Upper lobe of left lung (tissue), 4 donors: ENCODE measurements around the gene STOML3.

Experiments
- EP300 ChIP-seq, 4 donors: sonication (generic); formaldehyde crosslinking; IDR thresholded peaks; one replicate each; pipeline ENCODE4 v1.5.1; 2017; ENCODE audit warnings: antibody characterized with exemption in 4 of 4, control low read depth in 2 of 4
- TF ChIP-seq, protein P1 (sequence below), 6 experiments: fragments of 450-650 bp in 4 of 6; fragments of 200-600 bp in 2 of 6; sonication (generic) in 2 of 6; IDR thresholded peaks; one replicate each; pipeline ENCODE4 v1.5.1; 2016 to 2019; ENCODE audit warnings: antibody characterized with exemption in 6 of 6

DNA sequence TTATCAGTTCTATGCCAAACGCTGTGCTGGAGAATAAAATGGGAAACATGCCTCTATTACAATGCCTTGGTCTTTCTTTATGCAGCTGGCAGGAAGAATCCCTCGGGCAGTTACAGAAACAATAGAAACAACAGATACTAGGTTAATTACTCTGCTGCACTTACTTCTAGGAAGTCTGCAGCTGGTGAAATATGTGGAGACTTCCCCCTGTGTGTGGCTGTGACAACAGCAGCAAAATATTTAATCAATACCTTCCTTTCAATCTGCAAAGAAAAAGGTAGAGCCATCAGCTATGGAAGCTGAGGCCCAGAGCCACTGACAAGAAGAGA, 9.9 kb downstream of the STOML3 start:
- TF ChIP-seq EP300 (IDR thresholded peaks at IDR 0.05): no peak
- TF ChIP-seq, protein P1, sequence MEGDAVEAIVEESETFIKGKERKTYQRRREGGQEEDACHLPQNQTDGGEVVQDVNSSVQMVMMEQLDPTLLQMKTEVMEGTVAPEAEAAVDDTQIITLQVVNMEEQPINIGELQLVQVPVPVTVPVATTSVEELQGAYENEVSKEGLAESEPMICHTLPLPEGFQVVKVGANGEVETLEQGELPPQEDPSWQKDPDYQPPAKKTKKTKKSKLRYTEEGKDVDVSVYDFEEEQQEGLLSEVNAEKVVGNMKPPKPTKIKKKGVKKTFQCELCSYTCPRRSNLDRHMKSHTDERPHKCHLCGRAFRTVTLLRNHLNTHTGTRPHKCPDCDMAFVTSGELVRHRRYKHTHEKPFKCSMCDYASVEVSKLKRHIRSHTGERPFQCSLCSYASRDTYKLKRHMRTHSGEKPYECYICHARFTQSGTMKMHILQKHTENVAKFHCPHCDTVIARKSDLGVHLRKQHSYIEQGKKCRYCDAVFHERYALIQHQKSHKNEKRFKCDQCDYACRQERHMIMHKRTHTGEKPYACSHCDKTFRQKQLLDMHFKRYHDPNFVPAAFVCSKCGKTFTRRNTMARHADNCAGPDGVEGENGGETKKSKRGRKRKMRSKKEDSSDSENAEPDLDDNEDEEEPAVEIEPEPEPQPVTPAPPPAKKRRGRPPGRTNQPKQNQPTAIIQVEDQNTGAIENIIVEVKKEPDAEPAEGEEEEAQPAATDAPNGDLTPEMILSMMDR (IDR thresholded peaks at IDR 0.05): no peak
